ENCODE measurements around the gene SEL1L3.

DNA sequence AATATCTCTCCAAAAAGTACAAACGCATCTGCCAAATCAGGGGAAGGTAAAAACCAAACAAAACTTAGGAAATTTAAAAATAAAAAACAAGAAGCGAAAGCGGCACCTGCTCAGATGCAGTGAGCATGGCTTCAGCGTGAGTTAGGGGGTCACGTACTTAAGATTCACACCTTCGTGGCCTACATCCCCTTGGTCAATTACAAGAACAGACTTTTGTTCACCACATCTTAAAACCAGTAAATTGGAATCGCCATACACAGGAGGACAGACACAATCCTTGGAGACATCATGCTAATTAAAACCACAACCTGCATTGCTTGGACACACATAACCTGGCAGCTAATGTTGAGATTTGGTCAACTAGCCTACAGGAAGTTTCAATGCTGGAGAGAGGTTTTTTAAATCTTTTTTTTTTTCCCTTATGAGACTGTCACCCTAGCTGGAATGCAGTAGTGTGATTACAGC, 12.5 kb upstream of the SEL1L3 start:
- TF ChIP-seq, protein P1, sequence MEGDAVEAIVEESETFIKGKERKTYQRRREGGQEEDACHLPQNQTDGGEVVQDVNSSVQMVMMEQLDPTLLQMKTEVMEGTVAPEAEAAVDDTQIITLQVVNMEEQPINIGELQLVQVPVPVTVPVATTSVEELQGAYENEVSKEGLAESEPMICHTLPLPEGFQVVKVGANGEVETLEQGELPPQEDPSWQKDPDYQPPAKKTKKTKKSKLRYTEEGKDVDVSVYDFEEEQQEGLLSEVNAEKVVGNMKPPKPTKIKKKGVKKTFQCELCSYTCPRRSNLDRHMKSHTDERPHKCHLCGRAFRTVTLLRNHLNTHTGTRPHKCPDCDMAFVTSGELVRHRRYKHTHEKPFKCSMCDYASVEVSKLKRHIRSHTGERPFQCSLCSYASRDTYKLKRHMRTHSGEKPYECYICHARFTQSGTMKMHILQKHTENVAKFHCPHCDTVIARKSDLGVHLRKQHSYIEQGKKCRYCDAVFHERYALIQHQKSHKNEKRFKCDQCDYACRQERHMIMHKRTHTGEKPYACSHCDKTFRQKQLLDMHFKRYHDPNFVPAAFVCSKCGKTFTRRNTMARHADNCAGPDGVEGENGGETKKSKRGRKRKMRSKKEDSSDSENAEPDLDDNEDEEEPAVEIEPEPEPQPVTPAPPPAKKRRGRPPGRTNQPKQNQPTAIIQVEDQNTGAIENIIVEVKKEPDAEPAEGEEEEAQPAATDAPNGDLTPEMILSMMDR (IDR thresholded peaks at IDR 0.05 in 2 of 3, conservative IDR thresholded peaks at IDR 0.05 in 1 of 3; ENCODE audit: insufficient read depth in 2 of 3, low read depth in 1 of 3, low read length in 3 of 3), result no peak
- TF ChIP-seq ZNF766 (CRISPR knock-in tag; conservative IDR thresholded peaks at IDR 0.05), result no peak
- no peak for TF ChIP-seq SIN3B (IDR thresholded peaks at IDR 0.05; ENCODE audit: low read depth)
- TF ChIP-seq FOXA1 (IDR thresholded peaks at IDR 0.05; ENCODE audit: borderline replicate concordance), result no peak
- TF ChIP-seq EP300 (IDR thresholded peaks at IDR 0.05; ENCODE audit: low read length), result no peak
- TF ChIP-seq ZNF644 (tag; IDR thresholded peaks at IDR 0.05; ENCODE audit: low read depth), result no peak
- no peak for TF ChIP-seq E2F3 (CRISPR knock-in tag; IDR thresholded peaks at IDR 0.05)
- TF ChIP-seq BRD4 (IDR thresholded peaks at IDR 0.05), result no peak
- TF ChIP-seq MEF2A (IDR thresholded peaks at IDR 0.05; ENCODE audit: control insufficient read depth, low read depth, low read length), result no peak
- no peak for TF ChIP-seq MTA3 (IDR thresholded peaks at IDR 0.05; ENCODE audit: borderline replicate concordance)
- TF ChIP-seq HNRNPLL (IDR thresholded peaks at IDR 0.05; ENCODE audit: low read depth, low read length, poor library complexity, severe bottlenecking), result no peak
- no peak for TF ChIP-seq SPI1 (IDR thresholded peaks at IDR 0.05; ENCODE audit: borderline replicate concordance, low read depth, low read length)
- no peak for TF ChIP-seq ZNF140 (CRISPR knock-in tag; IDR thresholded peaks at IDR 0.05)
